ENCODE measurements around the gene PRTFDC1. TPM values are rescaled to one million over a fixed set of nuclear protein-coding genes. Genes with fewer than 3 reads are reported as not detected.

Gene PRTFDC1
- total and polyA plus RNA-seq, 2 donors (not counting 3 experiments of a cell fraction or from before 2014, with no cell fraction given): 22.0 to 27.0 TPM

DNA sequence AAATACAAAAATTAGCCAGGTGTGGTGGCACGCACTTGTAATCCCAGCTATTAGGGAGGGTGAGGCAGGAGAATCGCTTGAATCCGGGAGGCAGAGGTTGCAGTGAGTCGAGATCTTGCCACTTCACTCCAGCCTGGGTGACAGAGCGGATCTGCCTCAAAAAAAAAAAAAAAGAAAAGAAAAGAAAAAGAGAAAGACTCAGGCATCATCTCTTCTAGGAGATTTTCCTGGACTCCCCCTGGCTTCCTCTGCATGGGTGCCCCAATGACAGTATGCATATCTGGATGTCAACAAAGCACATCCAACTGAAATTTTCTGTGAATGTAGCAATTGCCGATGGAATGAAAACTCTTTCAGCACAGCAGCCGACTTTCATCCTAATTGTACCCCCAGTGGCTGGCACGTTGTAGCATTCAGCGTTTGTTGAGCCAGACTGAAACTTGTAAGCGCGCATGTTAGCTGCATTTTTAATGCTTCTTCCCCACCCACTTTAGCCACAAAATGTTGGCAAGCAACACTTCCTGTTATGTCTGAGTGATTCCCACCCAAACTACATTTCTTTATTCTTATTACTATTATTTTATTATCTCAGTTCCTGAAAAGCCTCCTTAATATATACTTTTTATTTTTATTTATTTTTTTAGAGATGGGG, 70.2 kb downstream of the PRTFDC1 start:
- ChIA-PET CTCF (interaction anchor here (1.4 to 1.8 kb wide), 2 partner anchors 12 to 48 kb away, joined by 4 to 5 read pairs; no protein-coding TSS in a partner anchor), POLR2A (no interaction called here)
- no peak overlapping the region for H3K27ac ChIP-seq (ENCODE audit: insufficient read depth, low read depth, low read length)
- no peaks in the 10 kb centered on the region for H3K79me2 ChIP-seq (ENCODE audit: control insufficient read depth, insufficient read depth, low read length)
- H4K20me1 ChIP-seq (replicated peaks; ENCODE audit: control insufficient read depth, extremely low read depth, insufficient read depth, low read length): no peaks in the 10 kb centered on the region
- FAIRE-seq: peak; percentile 35
- intact Hi-C loops (cut with micrococcal nuclease) (no loop called here), dilution Hi-C loops (cut with MboI; ENCODE audit: extremely low pct_ligation_motif_present, low sequenced_read_pairs) (no loop called here)
- H3K4me3 ChIP-seq (replicated peaks in 1 of 3; ENCODE audit: insufficient read depth in 1 of 3, low read depth in 1 of 3, low read length in 3 of 3): no peak overlapping the region
- peak; percentile 41 for DNase-seq (ENCODE audit: low read depth, low spot score)
- no peaks in the 10 kb centered on the region for H3K9me1 ChIP-seq (replicated peaks; ENCODE audit: control insufficient read depth, extremely low read depth, insufficient read depth, low read length)
- peaks cover 11% of the 10 kb centered on the region for H3K4me1 ChIP-seq (ENCODE audit: control insufficient read depth, extremely low read depth, insufficient read depth, low read length)
- no peak overlapping the region for H3K4me2 ChIP-seq (ENCODE audit: insufficient read depth, low read length)
- H3K9ac ChIP-seq (replicated peaks; ENCODE audit: extremely low read depth, insufficient read depth, low read length): no peak overlapping the region
- H2AFZ ChIP-seq (ENCODE audit: low read depth, low read length): peak overlapping the region; percentile 70
- no peaks in the 10 kb centered on the region for H3K36me3 ChIP-seq (ENCODE audit: control insufficient read depth in 2 of 2, extremely low read depth in 1 of 2, insufficient read depth in 2 of 2, low read length in 2 of 2)
- no peaks in the 10 kb centered on the region for H3K27me3 ChIP-seq (ENCODE audit: control insufficient read depth in 2 of 2, insufficient read depth in 2 of 2, low read length in 2 of 2)
- TF ChIP-seq MYC (IDR thresholded peaks at IDR 0.05; ENCODE audit: low read depth, low read length) (no peak), FOS (IDR thresholded peaks at IDR 0.05; ENCODE audit: borderline replicate concordance, insufficient read depth, low read length) (no peak), POLR2A (IDR thresholded peaks at IDR 0.05; ENCODE audit: low read depth, low read length) (no peak), GATA2 (IDR thresholded peaks at IDR 0.05; ENCODE audit: insufficient read depth, insufficient read length, low read depth, low read length) (no peak), JUN (IDR thresholded peaks at IDR 0.05; ENCODE audit: borderline replicate concordance, insufficient read depth, insufficient read length, low read depth) (no peak), EZH2 (IDR thresholded peaks at IDR 0.05; ENCODE audit: borderline replicate concordance, low read depth, low read length, severe bottlenecking) (no peak), POLR2AphosphoS5 (IDR thresholded peaks at IDR 0.05; ENCODE audit: insufficient read depth, low read depth, low read length) (no peak)
- TF ChIP-seq, protein P1, sequence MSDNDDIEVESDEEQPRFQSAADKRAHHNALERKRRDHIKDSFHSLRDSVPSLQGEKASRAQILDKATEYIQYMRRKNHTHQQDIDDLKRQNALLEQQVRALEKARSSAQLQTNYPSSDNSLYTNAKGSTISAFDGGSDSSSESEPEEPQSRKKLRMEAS (IDR thresholded peaks at IDR 0.05; ENCODE audit: insufficient read depth, insufficient read length): no peak
- TF ChIP-seq, protein P2, sequence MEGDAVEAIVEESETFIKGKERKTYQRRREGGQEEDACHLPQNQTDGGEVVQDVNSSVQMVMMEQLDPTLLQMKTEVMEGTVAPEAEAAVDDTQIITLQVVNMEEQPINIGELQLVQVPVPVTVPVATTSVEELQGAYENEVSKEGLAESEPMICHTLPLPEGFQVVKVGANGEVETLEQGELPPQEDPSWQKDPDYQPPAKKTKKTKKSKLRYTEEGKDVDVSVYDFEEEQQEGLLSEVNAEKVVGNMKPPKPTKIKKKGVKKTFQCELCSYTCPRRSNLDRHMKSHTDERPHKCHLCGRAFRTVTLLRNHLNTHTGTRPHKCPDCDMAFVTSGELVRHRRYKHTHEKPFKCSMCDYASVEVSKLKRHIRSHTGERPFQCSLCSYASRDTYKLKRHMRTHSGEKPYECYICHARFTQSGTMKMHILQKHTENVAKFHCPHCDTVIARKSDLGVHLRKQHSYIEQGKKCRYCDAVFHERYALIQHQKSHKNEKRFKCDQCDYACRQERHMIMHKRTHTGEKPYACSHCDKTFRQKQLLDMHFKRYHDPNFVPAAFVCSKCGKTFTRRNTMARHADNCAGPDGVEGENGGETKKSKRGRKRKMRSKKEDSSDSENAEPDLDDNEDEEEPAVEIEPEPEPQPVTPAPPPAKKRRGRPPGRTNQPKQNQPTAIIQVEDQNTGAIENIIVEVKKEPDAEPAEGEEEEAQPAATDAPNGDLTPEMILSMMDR (IDR thresholded peaks at IDR 0.05; ENCODE audit: extremely low read depth in 1 of 2, insufficient read depth in 1 of 2, low read depth in 1 of 2, low read length in 2 of 2): no peak
- BruUV-seq (replicated peaks): no TSS peak
- H3K9me3 ChIP-seq (replicated peaks; ENCODE audit: control insufficient read depth, insufficient read depth, low read length): no peaks in the 10 kb centered on the region

Data from endothelial cell of umbilical vein (primary cell).